ENCODE results near the gene MX1.

- no peak for TF ChIP-seq CTCF (IDR thresholded peaks at IDR 0.05)
- TF ChIP-seq POLR2A (IDR thresholded peaks at IDR 0.05) = no peak
These were observed 38.2 kb upstream of the MX1 start for GRCh38 chr21:41387824-41388223.

Data from thyroid gland (tissue), 4 donors.